Uterine smooth muscle cell (primary cell): ENCODE data around the gene ITPR1. TPM values are rescaled to one million over a fixed set of nuclear protein-coding genes. Genes with fewer than 3 reads are reported as not detected.

Source experiments
- total RNA-seq: library from RNA; depleted of rRNA; stranded (reverse); fragments of >200 nt; gene quantifications from 2 replicates; pipeline ENCODE4 v1.2.3, GENCODE V29; 2014

Gene ITPR1
- total RNA-seq = 28.0 and 36.9 TPM in 2 replicates

GRCh38 chr3:4493014-4493940, at the start of gene ITPR1:
TSS of gene ITPR1 (plus strand) at chr3:4493348. CDS start at chr3:4516492, 23,144 bp downstream.

GRCh38 chr3:4466741-4467521, 26.2 kb upstream of the ITPR1 start, which contains the start of gene SUMF1:
TSS of gene SUMF1 (minus strand) at chr3:4467269. CDS start at chr3:4467245, 24 bp downstream.

Other genes starting within 250 kb of the ITPR1 start
- 11.2 and 11.5 TPM in 2 replicates for gene SETMAR, start 190.0 kb upstream of the ITPR1 start, total RNA-seq
- 61.1 and 88.4 TPM in 2 replicates for gene SUMF1, start 26.1 kb upstream of the ITPR1 start, total RNA-seq